Effector memory CD4-positive, alpha-beta T cell (primary cell): ENCODE measurements around the gene N4BP2L1.

Experiments
- DNase-seq, 3 donors: peaks; one replicate each; pipeline ENCODE4 v3.0.0-alpha.2; 2020
- H3K27ac ChIP-seq: 2 replicates; pipeline ENCODE4 v1.7.0; 2013; ENCODE audit warnings: mild to moderate bottlenecking, low read length, moderate library complexity; ENCODE audit not compliant: insufficient read depth, poor library complexity, severe bottlenecking
- H3K27me3 ChIP-seq: replicated peaks from 2 replicates; pipeline ENCODE4 v1.7.0; 2013; ENCODE audit warnings: mild to moderate bottlenecking, low read length; ENCODE audit not compliant: insufficient read depth, control insufficient read depth, poor library complexity, severe bottlenecking
- H3K36me3 ChIP-seq: 2 replicates; pipeline ENCODE4 v1.7.0; 2013; ENCODE audit warnings: mild to moderate bottlenecking, low read length, moderate library complexity; ENCODE audit not compliant: control insufficient read depth, insufficient read depth
- H3K4me1 ChIP-seq: 2 replicates; pipeline ENCODE4 v1.7.0; 2013; ENCODE audit warnings: low read length, mild to moderate bottlenecking; ENCODE audit not compliant: control insufficient read depth, insufficient read depth, poor library complexity, severe bottlenecking
- H3K4me3 ChIP-seq: 2 replicates; pipeline ENCODE4 v1.7.0; 2013; ENCODE audit warnings: low read length, low read depth, mild to moderate bottlenecking; ENCODE audit not compliant: insufficient read depth, poor library complexity, severe bottlenecking
- H3K9me3 ChIP-seq: 2 replicates; pipeline ENCODE4 v1.7.0; 2013; ENCODE audit warnings: mild to moderate bottlenecking, low read length, moderate library complexity; ENCODE audit not compliant: control insufficient read depth

Gene N4BP2L1

DNA sequence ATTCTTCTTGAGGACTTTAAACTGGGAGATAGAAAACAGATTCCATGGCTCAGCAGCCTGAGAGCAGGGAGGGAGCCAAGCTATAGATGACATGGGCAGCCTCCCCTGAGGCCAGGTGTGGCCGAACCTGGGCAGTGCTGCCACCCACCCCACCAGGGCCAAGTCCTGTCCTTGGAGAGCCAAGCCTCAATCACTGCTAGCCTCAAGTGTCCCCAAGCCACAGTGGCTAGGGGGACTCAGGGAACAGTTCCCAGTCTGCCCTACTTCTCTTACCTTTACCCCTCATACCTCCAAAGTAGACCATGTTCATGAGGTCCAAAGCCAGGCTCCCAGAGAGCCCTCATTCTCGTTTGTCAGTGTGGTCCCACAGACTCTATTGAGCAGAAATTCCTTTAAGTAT, 8.1 kb downstream of the N4BP2L1 start:
- Histone ChIP-seq H3K36me3 (peaks cover 5% of the 10 kb centered on the region), H3K27me3 (no peaks in the 10 kb centered on the region), H3K9me3 (no peaks in the 10 kb centered on the region), H3K27ac (no peak overlapping the region), H3K4me1 (no peaks in the 10 kb centered on the region), H3K4me3 (no peak overlapping the region)
- DNase-seq, result no peak

DNA sequence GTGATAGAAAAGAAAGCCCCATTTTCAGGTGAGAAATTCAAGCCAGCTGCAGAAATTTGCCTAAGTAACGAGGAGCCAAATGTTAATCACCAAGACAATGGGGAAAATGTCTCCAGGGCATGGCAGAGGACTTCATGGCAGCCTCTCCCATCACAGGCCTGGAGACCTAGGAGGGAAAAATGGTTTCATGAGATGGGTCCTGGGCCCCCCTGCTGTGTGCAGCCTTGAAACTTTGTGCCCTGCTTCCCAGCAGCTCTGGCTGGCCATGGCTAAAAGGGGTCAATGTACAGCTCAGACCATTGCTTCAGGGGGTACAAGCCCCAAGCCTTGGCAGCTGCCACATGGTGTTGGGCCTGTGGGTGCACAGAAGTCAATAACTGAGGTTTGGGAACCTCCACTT, 9.9 kb downstream of the N4BP2L1 start:
- Histone ChIP-seq H3K27me3 (no peaks in the 10 kb centered on the region), H3K4me1 (no peaks in the 10 kb centered on the region), H3K9me3 (no peaks in the 10 kb centered on the region), H3K36me3 (peaks cover 5% of the 10 kb centered on the region), H3K27ac (no peak overlapping the region), H3K4me3 (no peak overlapping the region)
- no peak for DNase-seq

DNA sequence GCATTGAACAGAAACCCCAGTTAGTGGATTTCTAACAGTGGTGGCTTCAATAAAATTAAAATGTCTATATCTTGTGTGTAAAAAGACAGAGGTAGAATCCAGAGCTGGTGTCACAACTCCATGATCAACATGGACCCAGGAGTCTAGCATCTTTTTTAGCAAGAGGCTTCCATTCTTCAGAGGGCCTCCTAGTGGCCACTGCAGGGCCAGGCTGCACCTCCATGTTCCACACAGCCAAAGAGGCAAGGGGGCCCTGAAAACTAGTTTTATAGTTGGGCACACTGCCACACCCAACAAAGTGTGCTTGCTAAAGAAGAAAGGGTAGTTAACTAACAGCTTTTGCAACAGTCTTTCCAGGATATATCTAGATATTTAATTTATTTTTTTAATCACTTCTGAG, 12.9 kb downstream of the N4BP2L1 start:
- peaks cover 13% of the 10 kb centered on the region for H3K36me3 ChIP-seq
- no peaks in the 10 kb centered on the region for H3K4me1 ChIP-seq
- H3K9me3 ChIP-seq, result no peaks in the 10 kb centered on the region
- no peak overlapping the region for H3K4me3 ChIP-seq
- H3K27ac ChIP-seq, result no peak overlapping the region
- H3K27me3 ChIP-seq, result no peaks in the 10 kb centered on the region
- no peak for DNase-seq

DNA sequence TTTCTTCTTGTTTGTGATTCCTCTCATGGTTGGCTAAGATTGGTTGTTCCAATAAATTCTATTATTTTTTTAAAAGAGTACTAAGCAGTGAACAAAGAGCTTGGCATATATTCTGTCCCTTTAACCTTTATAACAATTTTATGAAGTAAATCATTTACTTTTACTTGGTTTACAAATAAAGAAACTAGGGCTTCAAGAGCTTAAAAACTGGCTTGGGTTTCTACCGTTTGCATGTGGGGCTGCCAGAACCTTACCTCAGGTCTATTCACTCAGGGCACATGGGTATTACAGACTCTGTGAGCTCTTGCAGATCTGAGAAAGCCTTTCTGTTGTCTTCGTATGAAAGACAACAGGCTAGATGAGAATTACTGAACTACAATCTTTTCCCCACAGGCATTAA, 13.3 kb downstream of the N4BP2L1 start:
- no peak for DNase-seq
- no peaks in the 10 kb centered on the region for H3K9me3 ChIP-seq
- H3K27ac ChIP-seq, result no peak overlapping the region
- H3K27me3 ChIP-seq, result no peaks in the 10 kb centered on the region
- no peak overlapping the region for H3K4me3 ChIP-seq
- H3K4me1 ChIP-seq, result no peaks in the 10 kb centered on the region
- H3K36me3 ChIP-seq, result peaks cover 9% of the 10 kb centered on the region

DNA sequence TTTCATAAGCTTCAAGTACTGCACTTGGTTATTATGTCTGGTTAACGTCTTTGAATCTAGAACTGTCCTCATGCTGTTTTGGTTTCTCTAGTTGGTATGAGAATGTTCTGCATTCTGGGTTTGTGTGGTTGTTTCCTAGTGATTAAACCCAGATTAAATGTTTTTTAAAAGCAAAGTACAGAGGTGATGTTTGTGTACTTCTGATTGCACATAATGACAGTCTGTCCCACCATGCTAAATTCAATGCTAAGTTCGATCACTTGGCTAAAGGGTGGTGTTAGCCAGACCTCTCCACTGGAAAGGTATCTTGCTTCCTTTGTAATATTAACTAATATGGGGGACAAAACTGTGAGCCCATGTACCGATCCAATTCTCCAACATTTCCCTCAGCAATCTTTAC, 14.6 kb downstream of the N4BP2L1 start:
- DNase-seq, result no peak
- Histone ChIP-seq H3K27ac (no peak overlapping the region), H3K9me3 (no peaks in the 10 kb centered on the region), H3K36me3 (peaks cover 8% of the 10 kb centered on the region), H3K4me3 (no peak overlapping the region), H3K4me1 (no peaks in the 10 kb centered on the region), H3K27me3 (no peaks in the 10 kb centered on the region)

DNA sequence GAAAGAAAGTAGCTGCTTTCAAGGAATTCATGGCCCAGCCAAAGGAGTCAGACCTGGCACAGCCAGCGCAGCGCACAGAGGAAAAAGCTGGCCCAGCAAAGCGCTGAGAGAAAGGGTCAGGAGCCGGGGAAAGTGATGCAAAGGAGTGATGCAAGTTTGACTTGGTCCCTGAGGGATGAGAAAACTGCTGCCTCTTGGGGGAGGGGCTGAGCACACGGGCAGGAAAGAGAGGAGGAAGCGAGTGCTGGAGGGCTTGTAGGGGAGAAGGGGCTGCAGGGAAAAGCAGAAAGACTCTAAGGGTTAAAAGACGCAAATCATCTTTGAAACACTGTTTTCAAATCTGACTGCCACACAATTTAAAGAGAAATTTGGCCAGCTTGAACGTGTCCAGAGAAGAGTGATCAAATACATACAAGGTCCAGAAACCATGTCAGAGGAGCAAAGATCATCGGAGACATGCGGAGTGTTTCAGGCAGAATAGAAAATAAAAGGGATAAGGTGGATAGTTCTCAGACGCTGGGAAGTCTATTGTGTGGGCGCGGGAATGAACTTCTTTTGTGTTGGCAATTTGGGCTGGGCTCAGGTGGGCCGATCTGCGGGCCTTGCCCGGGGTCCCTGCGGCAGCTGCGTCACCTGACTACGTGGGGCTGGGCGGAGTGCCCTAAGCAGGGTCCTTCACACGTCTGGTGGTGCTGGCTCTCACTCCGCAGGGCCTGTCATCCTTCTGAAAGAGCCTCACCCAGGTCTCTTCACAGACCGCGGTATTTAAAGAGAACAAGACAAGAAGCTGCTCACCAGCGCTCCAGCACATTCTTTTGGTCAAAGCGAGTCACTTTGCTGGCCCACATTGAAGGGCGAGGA, 18.1 kb downstream of the N4BP2L1 start:
- H3K4me3 ChIP-seq, result no peak overlapping the region
- no peaks in the 10 kb centered on the region for H3K9me3 ChIP-seq
- H3K36me3 ChIP-seq, result peaks cover 15% of the 10 kb centered on the region
- no peaks in the 10 kb centered on the region for H3K4me1 ChIP-seq
- no peak overlapping the region for H3K27ac ChIP-seq
- H3K27me3 ChIP-seq, result no peaks in the 10 kb centered on the region
- no peak for DNase-seq

DNA sequence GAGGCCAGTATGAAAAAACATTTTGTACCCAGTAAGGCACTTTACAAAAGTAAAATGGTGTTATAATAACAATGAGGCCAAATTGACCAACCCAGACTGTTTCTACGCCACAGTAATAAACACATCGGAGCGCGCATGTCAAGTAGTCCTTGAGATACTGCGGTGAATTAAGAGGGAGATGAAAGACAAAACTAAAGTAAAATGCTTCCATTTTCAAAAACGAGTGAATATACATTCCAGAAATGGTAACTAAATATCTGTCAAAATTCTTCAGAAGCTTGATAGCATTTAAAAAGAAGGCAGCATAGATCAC, 19.0 kb downstream of the N4BP2L1 start:
- Histone ChIP-seq H3K4me3 (no peak overlapping the region), H3K9me3 (no peaks in the 10 kb centered on the region), H3K27ac (no peak overlapping the region), H3K36me3 (peaks cover 23% of the 10 kb centered on the region), H3K27me3 (no peaks in the 10 kb centered on the region), H3K4me1 (no peaks in the 10 kb centered on the region)
- DNase-seq, result no peak

DNA sequence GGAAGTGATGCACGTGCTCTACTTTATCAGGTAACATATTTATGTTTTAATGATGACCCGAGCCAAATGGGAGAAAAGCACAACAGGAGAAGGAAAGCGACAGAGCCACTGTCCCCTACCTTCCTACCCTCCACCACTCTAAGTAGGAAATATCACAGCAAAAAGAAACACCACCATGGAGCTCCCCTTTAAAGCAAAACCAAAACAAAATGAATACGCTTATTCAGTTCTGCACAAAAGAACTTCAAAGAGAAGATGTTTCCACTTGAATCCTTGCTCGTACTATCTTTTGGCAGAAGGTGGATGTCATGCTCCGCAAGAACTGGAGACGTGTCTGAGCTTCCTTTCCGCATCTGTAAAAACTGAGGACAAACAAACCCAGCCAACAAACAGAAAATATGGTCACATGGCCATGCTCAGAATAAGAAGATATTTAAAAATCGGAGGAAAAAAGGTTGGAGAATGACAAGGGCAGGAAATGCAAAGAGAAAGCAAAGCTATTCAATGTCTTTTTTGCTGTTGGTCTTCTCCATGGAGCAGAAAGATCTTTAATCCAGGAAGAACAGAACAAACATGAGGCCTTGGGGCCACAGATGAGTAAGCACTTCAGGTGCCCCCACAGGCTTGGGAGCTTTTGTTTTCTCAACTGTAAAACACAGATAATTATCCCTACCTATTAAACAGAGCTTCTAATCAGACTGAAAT, 19.5 kb downstream of the N4BP2L1 start:
- no peak for DNase-seq
- Histone ChIP-seq H3K27me3 (no peaks in the 10 kb centered on the region), H3K9me3 (no peaks in the 10 kb centered on the region), H3K27ac (no peak overlapping the region), H3K4me3 (no peak overlapping the region), H3K36me3 (peaks cover 26% of the 10 kb centered on the region), H3K4me1 (no peaks in the 10 kb centered on the region)

DNA sequence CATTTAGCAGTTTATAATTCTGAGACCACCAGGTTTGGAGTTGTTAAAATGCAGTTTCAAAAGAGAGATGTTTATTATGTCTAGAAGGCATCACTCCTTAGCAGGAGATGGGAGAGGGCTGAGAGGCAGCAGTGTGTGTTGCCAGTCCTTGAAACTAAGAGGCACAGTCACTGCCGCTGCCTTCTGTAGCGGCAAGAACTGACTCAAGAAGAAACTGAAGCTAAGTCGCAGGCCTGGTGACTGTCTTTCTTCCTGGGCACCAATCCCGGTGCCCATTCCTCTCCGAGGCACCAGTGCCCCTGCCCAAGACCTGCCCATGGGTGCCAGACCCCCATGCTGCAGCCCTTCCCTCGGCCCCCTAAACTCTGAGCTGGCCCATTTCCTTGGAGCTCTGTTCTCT, 20.1 kb downstream of the N4BP2L1 start:
- Histone ChIP-seq H3K4me1 (no peaks in the 10 kb centered on the region), H3K27me3 (no peaks in the 10 kb centered on the region), H3K36me3 (peaks cover 32% of the 10 kb centered on the region), H3K9me3 (no peaks in the 10 kb centered on the region), H3K27ac (no peak overlapping the region), H3K4me3 (no peak overlapping the region)
- no peak for DNase-seq

DNA sequence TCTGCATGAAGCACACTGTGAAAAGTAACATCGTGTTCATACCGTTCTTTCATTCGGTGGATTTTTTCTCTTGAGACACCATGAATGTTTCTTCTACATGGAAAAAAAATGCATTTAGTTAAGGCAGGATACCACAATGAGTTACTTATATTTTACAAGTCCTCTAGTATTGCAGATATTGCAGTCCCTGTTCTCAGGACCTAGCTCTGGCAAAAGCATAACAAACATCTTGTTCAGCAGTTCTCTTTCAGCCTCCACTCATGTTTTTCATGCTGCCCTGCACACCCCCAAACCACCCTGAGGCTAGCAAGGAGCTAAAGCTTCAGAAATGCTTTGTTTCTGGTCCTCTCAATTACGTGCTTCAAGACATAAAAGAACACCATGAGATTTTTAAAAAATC, 24.8 kb downstream of the N4BP2L1 start:
- no peak for DNase-seq
- Histone ChIP-seq H3K4me1 (no peaks in the 10 kb centered on the region), H3K27me3 (no peaks in the 10 kb centered on the region), H3K9me3 (no peaks in the 10 kb centered on the region), H3K36me3 (peaks cover 36% of the 10 kb centered on the region), H3K27ac (no peak overlapping the region), H3K4me3 (no peak overlapping the region)
